ENCODE data around the gene EFCAB6.

- TF ChIP-seq REST (IDR thresholded peaks at IDR 0.05; ENCODE audit: insufficient read depth in 1 of 2, low read depth in 2 of 2, low read length in 1 of 2), result no peak
- no peak for TF ChIP-seq CTCF (IDR thresholded peaks at IDR 0.05)
- no peak for TF ChIP-seq POLR2AphosphoS5 (IDR thresholded peaks at IDR 0.05; ENCODE audit: low read depth, low read length)
- no peak for TF ChIP-seq TCF7L2 (IDR thresholded peaks at IDR 0.05; ENCODE audit: low read depth, low read length)
- TF ChIP-seq SIN3A (IDR thresholded peaks at IDR 0.05; ENCODE audit: borderline replicate concordance, insufficient read depth, low read depth, low read length), result no peak
These were observed 6.9 kb upstream of the EFCAB6 start for GRCh38 chr22:43818981-43819380.
